ENCODE results near the gene PRKX.
A peak's percentile ranks its signal among the peaks of the same experiment; 100 is the strongest.

The PRKX gene

DNA sequence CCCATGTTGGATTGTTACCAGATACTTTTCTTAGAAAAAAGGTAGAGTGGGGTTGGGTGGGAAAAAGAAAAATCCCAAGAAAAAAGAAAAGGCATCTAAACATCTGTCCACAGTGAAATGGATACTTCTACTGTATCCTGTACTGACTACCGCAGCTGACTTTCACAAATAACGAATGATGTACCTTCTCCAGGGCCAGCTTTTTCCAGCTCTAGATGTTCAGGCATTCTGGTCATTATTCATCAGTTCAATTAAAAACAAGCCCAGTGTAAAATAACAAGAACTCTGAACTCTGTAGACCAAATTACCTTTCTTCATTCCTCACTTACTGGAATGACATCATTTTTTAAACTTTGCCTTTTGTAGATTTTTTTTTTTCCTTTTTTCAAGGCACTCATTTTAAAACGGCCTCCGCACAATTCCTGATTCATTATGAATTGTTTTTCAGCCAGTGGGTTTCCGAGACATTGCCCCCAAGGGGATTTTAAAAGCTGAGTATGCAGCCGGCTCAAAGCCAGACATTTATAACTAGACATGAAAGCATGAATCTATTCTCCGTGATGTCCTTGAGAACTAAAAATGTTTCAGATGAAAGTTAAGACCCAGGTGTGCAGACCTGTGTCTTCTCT lies 113.5 kb downstream of the PRKX start:
- no peak for DNase-seq (ENCODE audit: low read depth)
- H3K4me3 ChIP-seq (ENCODE audit: low read depth, low read length): no peak overlapping the region
- no peak for TF ChIP-seq CTCF (IDR thresholded peaks at IDR 0.05; ENCODE audit: control insufficient read depth, extremely low read depth, insufficient read depth)

- no peak for DNase-seq (ENCODE audit: low read depth)
- no peak overlapping the region for H3K4me3 ChIP-seq (ENCODE audit: low read depth, low read length)
- TF ChIP-seq CTCF (IDR thresholded peaks at IDR 0.05; ENCODE audit: control insufficient read depth, extremely low read depth, insufficient read depth): no peak
Measured at GRCh38 chrX:3598709-3599108, 114.7 kb downstream of the PRKX start.

DNA sequence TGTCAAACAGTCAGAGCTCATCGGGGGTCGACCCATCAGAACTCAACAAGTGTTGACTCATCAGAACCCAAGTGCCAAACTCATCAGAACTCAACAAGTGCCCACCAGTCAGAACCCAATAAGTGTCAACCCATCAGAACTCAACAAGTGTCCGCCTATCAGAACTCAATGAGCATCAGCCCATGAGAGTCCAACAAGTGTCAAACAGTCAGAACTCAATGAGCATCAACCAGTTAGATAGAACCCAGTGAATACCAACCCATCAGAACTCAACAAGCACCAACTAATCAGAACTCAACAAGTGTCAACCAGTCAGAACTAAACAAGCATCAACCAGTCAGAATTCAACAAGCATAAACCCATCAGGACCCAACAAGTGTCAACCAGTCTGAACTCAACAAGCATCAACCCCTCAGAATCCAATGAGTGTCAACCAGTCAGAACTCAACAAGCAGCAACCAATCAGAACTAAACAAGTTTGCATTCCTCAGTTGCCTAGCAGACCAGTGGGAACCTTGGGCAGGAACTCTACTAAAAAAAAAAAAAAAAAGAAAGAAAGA lies 115.3 kb downstream of the PRKX start:
- no peak for DNase-seq (ENCODE audit: low read depth)
- H3K4me3 ChIP-seq (ENCODE audit: low read depth, low read length): no peak overlapping the region
- no peak for TF ChIP-seq CTCF (IDR thresholded peaks at IDR 0.05; ENCODE audit: control insufficient read depth, extremely low read depth, insufficient read depth)

- DNase-seq (ENCODE audit: low read depth): no peak
- TF ChIP-seq CTCF (IDR thresholded peaks at IDR 0.05; ENCODE audit: control insufficient read depth, extremely low read depth, insufficient read depth): no peak
- no peak overlapping the region for H3K4me3 ChIP-seq (ENCODE audit: low read depth, low read length)
Measured at GRCh38 chrX:3592184-3592583, 121.3 kb downstream of the PRKX start.

DNA sequence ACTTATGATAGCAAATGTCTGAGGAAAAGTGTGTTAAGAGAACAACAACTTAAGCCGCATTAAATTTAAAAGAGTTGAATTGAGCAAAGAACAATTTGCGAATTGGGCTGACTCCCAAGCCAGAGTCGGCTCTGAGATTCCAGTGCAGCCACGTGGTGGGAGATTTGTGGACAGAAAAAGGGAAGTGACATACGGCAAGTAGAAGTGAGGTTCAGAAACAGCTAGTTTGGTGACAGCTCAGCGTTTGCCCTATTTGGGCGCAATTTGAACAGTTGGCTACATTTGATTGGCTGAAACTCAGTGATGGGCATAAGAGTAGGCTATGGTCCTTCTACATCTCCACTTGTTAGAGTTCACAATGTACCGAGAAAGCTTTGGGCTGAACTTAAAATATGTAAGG lies 124.0 kb downstream of the PRKX start:
- no peak for DNase-seq (ENCODE audit: low read depth)
- H3K4me3 ChIP-seq (ENCODE audit: low read depth, low read length): no peak overlapping the region
- no peak for TF ChIP-seq CTCF (IDR thresholded peaks at IDR 0.05; ENCODE audit: control insufficient read depth, extremely low read depth, insufficient read depth)

DNA sequence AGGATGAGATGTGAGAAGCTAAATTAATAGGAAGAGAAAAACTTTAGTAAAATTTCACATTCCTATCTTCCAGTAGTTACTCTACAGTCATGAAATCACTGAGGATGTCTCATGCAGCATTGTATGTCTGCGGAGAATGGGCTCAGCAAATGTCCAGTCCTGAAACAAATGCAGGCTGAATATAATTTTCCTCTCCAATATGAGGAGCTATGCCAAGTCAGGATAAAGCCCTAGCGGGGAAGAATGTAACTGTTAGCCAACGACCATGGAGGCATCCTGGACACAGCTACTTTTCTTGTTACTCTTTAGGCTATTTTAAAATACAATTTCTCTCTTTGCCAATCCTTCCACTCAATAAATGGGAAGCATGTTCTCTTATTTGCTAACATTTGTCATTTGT lies 127.7 kb downstream of the PRKX start:
- peak; percentile 8 for DNase-seq (ENCODE audit: low read depth)
- H3K4me3 ChIP-seq (ENCODE audit: low read depth, low read length): no peak overlapping the region
- no peak for TF ChIP-seq CTCF (IDR thresholded peaks at IDR 0.05; ENCODE audit: control insufficient read depth, extremely low read depth, insufficient read depth)

All from LNCaP clone FGC (cell line).